MCF 10A (cell line): Measurements from ENCODE around the gene SLC9A8. TPM values are rescaled to one million over a fixed set of nuclear protein-coding genes. Genes with fewer than 3 reads are reported as not detected.

Experiments used
- BruUV-seq: library from RNA; stranded (reverse); fragments of 400-500 nt; replicated peaks from 2 replicates; lab custom pipeline; 2021; lab: Mats Ljungman, UMichigan
- CTCF ChIA-PET: fragments of 300-600 bp; sonication (Branson Sonifier 250); formaldehyde crosslinking; extraction: SDS; loops from one replicate; lab custom pipeline; 2021; ENCODE audit warnings: antibody characterized with exemption, inconsistent platforms; lab: Yijun Ruan, JAX
- POLR2A ChIA-PET: fragments of 300-600, 350-650 bp; sonication (Branson Sonifier 250); formaldehyde crosslinking; extraction: SDS; loops from one replicate; lab custom pipeline; 2020; ENCODE audit warnings: antibody characterized with exemption, inconsistent platforms; lab: Yijun Ruan, JAX
- DNase-seq: peaks from one replicate; pipeline ENCODE4 v3.0.0-alpha.2; 2018; ENCODE audit not compliant: unreplicated experiment
- H3K27ac Mint-ChIP-seq: one replicate; pipeline ENCODE4 v1.8.0; 2022; ENCODE audit warnings: mild to moderate bottlenecking, low read depth, mixed read lengths; ENCODE audit not compliant: unreplicated experiment
- H3K27me3 Mint-ChIP-seq: one replicate; pipeline ENCODE4 v1.8.0; 2022; ENCODE audit warnings: mixed read lengths; ENCODE audit not compliant: insufficient read depth, unreplicated experiment
- H3K36me3 Mint-ChIP-seq: one replicate; pipeline ENCODE4 v1.8.0; 2022; ENCODE audit warnings: mild to moderate bottlenecking, moderate library complexity, mixed read lengths; ENCODE audit not compliant: insufficient read depth, unreplicated experiment
- H3K4me1 Mint-ChIP-seq: one replicate; pipeline ENCODE4 v1.8.0; 2022; ENCODE audit warnings: mixed read lengths; ENCODE audit not compliant: insufficient read depth, unreplicated experiment
- H3K4me3 Mint-ChIP-seq: one replicate; pipeline ENCODE4 v1.8.0; 2022; ENCODE audit warnings: mild to moderate bottlenecking, moderate library complexity, mixed read lengths; ENCODE audit not compliant: unreplicated experiment
- H3K9me3 Mint-ChIP-seq: one replicate; pipeline ENCODE4 v1.8.0; 2022; ENCODE audit warnings: mixed read lengths; ENCODE audit not compliant: unreplicated experiment
- intact Hi-C: fragments of 100-400 bp; cut with micrococcal nuclease; formaldehyde crosslinking; loops from 2 replicates; pipeline ENCODE4 v1.14.1; 2022
- total RNA-seq: library from RNA; stranded (reverse); gene quantifications from 2 replicates; pipeline ENCODE4 v1.2.3, GENCODE V29; 2022
- TF ChIP-seq, protein P1 (sequence below): fragments of 200-600 bp; IDR thresholded peaks from one replicate; pipeline ENCODE4 v1.8.0; 2022; ENCODE audit warnings: antibody characterized with exemption, mild to moderate bottlenecking; ENCODE audit not compliant: unreplicated experiment

SLC9A8 gene
- total RNA-seq, 1 experiment from 2014 or later, result 14.6 TPM

DNA sequence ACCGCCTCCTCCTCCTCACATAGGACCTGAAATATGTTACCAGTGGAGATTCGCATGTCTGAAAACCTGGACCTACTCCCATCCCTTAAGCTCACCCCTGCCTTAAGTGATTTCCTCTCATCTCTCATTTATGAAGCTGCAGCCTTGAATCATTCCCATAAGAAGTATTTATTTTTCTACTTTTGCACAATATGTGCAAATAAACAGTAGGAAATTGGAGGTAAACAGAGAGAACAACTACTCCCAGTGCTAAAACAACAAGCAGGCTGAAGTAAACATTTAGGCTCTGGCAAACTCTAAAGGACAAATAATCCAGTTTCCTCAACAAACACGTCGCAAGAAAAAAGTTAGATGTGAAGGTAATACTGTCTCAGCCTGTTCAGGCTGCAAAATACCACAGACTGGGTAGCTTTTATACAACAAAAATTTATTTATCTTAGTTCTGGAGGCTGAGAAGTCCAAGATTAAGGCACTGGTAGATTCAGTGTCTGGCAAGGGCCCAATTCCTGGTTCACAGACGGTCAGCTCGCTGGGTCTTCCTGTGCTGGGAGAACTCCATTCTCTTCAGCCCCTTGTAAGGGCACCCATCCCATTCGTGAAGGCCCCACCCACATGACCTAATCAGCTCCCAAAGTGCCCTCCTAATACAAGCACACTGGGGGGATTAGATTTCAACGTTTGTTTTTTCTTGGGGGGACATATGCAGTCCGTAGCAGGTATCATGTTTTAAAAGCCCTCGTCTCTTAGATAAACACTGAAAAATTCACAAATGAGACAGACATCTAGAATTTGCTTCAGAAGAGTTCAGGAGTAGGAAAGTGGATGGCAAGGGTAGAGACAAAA, 87.1 kb downstream of the SLC9A8 start:
- CTCF ChIA-PET, result interaction anchor here (0.6 to 3.4 kb wide), 6 partner anchors 11 to 358 kb away, joined by 3 to 20 read pairs (median 3); no protein-coding TSS in a partner anchor

DNA sequence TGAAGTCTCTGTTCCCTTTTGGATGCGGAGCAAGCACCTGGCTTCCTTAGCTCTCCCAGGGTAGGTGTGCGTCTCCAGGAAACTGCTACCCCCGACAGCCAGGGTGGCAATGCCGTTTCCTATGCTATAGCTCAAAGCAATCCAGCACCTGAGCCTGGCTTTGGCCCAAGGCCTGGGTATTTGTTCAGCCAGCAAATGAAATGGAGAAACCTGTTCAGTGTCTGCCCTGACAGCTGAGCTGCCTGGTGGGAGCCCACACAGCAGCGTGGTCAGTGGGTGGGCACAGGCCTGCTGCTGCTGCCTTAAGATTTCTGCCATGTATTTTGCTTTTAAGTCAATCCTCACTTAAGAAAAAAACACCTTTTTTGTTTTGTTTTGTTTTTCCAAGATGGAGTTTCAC, 89.0 kb downstream of the SLC9A8 start:
- intact Hi-C loops, result no loop called here
- no peaks in the 10 kb centered on the region for H3K27me3 Mint-ChIP-seq
- no TSS peak for BruUV-seq
- ChIA-PET CTCF (interaction anchor here (0.7 to 1.3 kb wide), 4 partner anchors 46 to 368 kb away, joined by 3 to 4 read pairs (median 4); no protein-coding TSS in a partner anchor), POLR2A (interaction anchor here (0.8 to 1.4 kb wide), 3 partner anchors 12 to 14 kb away, joined by 3 read pairs; partner anchors contain the start of gene SPATA2)
- H3K36me3 Mint-ChIP-seq, result peaks cover 20% of the 10 kb centered on the region
- no peak for DNase-seq
- TF ChIP-seq, protein P1, sequence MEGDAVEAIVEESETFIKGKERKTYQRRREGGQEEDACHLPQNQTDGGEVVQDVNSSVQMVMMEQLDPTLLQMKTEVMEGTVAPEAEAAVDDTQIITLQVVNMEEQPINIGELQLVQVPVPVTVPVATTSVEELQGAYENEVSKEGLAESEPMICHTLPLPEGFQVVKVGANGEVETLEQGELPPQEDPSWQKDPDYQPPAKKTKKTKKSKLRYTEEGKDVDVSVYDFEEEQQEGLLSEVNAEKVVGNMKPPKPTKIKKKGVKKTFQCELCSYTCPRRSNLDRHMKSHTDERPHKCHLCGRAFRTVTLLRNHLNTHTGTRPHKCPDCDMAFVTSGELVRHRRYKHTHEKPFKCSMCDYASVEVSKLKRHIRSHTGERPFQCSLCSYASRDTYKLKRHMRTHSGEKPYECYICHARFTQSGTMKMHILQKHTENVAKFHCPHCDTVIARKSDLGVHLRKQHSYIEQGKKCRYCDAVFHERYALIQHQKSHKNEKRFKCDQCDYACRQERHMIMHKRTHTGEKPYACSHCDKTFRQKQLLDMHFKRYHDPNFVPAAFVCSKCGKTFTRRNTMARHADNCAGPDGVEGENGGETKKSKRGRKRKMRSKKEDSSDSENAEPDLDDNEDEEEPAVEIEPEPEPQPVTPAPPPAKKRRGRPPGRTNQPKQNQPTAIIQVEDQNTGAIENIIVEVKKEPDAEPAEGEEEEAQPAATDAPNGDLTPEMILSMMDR, result no peak
- H3K4me1 Mint-ChIP-seq, result peaks cover under 1% of the 10 kb centered on the region
- no peak overlapping the region for H3K4me3 Mint-ChIP-seq
- no peaks in the 10 kb centered on the region for H3K9me3 Mint-ChIP-seq
- no peak overlapping the region for H3K27ac Mint-ChIP-seq

More for the DNA sequence above, 87.1 kb downstream of the SLC9A8 start:
- Mint-ChIP-seq H3K4me1 (peaks cover 6% of the 10 kb centered on the region), H3K27ac (no peak overlapping the region), H3K9me3 (no peaks in the 10 kb centered on the region), H3K36me3 (peaks cover 7% of the 10 kb centered on the region), H3K27me3 (no peaks in the 10 kb centered on the region), H3K4me3 (no peak overlapping the region)
- DNase-seq, result no peak
- TF ChIP-seq, protein P1, result no peak
- BruUV-seq, result no TSS peak
- POLR2A ChIA-PET, result interaction anchor here (0.7 to 1.9 kb wide), 4 partner anchors 13 to 39 kb away, joined by 3 to 6 read pairs (median 4); partner anchors contain the start of gene SPATA2
- intact Hi-C loops, result no loop called here

DNA sequence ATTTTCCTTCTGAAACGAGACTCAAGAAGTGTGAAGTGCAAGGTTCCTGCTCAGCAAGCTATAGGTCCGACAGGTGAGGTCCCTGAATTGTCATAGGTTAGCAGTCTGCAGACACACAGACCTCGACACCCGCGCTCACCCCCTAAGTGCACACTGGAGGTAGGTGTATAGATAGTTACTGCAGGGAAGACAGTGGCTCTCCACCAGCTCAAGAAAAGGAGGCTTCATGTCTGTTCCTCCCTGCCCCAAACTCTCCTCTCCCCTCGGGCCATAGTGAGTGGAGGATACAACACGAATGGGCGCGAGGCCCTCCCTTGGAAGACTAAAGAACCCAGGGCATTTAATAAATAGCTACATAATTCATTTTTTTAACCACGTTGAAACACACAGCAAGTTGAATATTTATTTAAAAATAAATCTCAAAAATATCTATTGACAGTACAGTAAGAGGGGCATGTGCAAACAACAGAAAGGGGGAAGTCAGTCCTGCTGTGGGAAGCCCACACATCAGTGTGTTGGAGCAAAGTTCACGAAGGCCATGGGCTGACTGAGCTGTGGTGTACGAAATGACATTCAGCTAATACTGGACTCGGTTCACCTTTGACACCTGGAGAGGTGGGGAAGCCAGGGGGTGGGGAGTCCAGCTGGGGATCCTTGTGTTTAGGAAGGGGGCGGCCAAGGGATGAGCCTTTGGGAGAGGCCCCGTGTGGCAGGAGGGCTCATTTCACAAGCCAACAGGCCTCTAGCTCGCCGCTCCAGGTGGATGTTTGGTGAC, 92.0 kb downstream of the SLC9A8 start:
- ChIA-PET POLR2A (interaction anchor here (0.9 to 2.4 kb wide), 3 partner anchors 8 to 313 kb away, joined by 3 to 18 read pairs (median 4); partner anchors contain the start of gene SPATA2), CTCF (interaction anchor here (0.7 to 1.7 kb wide), 6 partner anchors 10 to 296 kb away, joined by 3 to 7 read pairs (median 4); no protein-coding TSS in a partner anchor)
- Mint-ChIP-seq H3K36me3 (peaks cover 29% of the 10 kb centered on the region), H3K9me3 (no peaks in the 10 kb centered on the region), H3K4me3 (no peak overlapping the region), H3K4me1 (no peaks in the 10 kb centered on the region), H3K27me3 (no peaks in the 10 kb centered on the region), H3K27ac (peak overlapping the region; percentile 3)
- no TSS peak for BruUV-seq
- intact Hi-C loops, result no loop called here
- TF ChIP-seq, protein P1, result no peak
- no peak for DNase-seq
